Measurements from ENCODE around the gene CBX3. TPM values are rescaled to one million over a fixed set of nuclear protein-coding genes. Genes with fewer than 3 reads are reported as not detected.
"Not testable (repeated sequence)": the region's sequence is repeated elsewhere in the genome, so short reads cannot be mapped to it uniquely, and the experiment has no call there.

The CBX3 gene
- total RNA-seq, 4 donors from 2014 or later: 53.9 to 112 (median 68.6) TPM

- Histone ChIP-seq H3K9me3 (no peaks in the 10 kb centered on the region), H3K36me3 (peaks cover 0 to 4% (median 0%) of the 10 kb centered on the region in 3 donors), H3K27me3 (no peaks in the 10 kb centered on the region), H3K4me1 (no peaks in the 10 kb centered on the region), H3K27ac (no peak overlapping the region), H3K4me3 (no peak overlapping the region)
- no peak for DNase-seq
- TF ChIP-seq CTCF (IDR thresholded peaks at IDR 0.05): no peak
- TF ChIP-seq POLR2A (IDR thresholded peaks at IDR 0.05): no peak
Measured at GRCh38 chr7:26182283-26182682, 19.3 kb upstream of the CBX3 start.

GRCh38 chr7:26182706-26183105 is 18.8 kb upstream of the CBX3 start:
- no peak overlapping the region for H3K27ac ChIP-seq
- TF ChIP-seq POLR2A (IDR thresholded peaks at IDR 0.05): no peak
- no peaks in the 10 kb centered on the region for H3K27me3 ChIP-seq
- H3K9me3 ChIP-seq: no peaks in the 10 kb centered on the region
- H3K4me3 ChIP-seq: no peak overlapping the region
- peaks cover 0 to 4% (median 0%) of the 10 kb centered on the region in 3 donors for H3K36me3 ChIP-seq
- no peak for DNase-seq
- H3K4me1 ChIP-seq: no peaks in the 10 kb centered on the region

- Histone ChIP-seq H3K36me3 (peaks cover 0 to 10% (median 0%) of the 10 kb centered on the region in 3 donors), H3K27ac (no peak overlapping the region), H3K27me3 (no peaks in the 10 kb centered on the region), H3K4me1 (no peaks in the 10 kb centered on the region), H3K4me3 (no peak overlapping the region), H3K9me3 (no peaks in the 10 kb centered on the region)
- no peak for TF ChIP-seq POLR2A (IDR thresholded peaks at IDR 0.05)
- TF ChIP-seq CTCF (IDR thresholded peaks at IDR 0.05): no peak
- no peak for DNase-seq
Measured at GRCh38 chr7:26183545-26184280, 17.8 kb upstream of the CBX3 start.

- H3K4me3 ChIP-seq, H3K27me3 ChIP-seq, H3K27ac ChIP-seq, H3K9me3 ChIP-seq, DNase-seq, H3K4me1 ChIP-seq: not testable (repeated sequence)
- peaks cover 0 to 18% (median 0%) of the 10 kb centered on the region in 3 donors for H3K36me3 ChIP-seq
Measured at GRCh38 chr7:26184281-26185101, 17.1 kb upstream of the CBX3 start.

- no peaks in the 10 kb centered on the region for H3K9me3 ChIP-seq
- TF ChIP-seq CTCF (IDR thresholded peaks at IDR 0.05) (no peak), POLR2A (IDR thresholded peaks at IDR 0.05) (no peak)
- no peaks in the 10 kb centered on the region for H3K4me1 ChIP-seq
- no peak for DNase-seq
- peaks cover 0 to 26% (median 2%) of the 10 kb centered on the region in 3 donors for H3K36me3 ChIP-seq
- H3K27ac ChIP-seq: no peak overlapping the region
- H3K27me3 ChIP-seq: no peaks in the 10 kb centered on the region
- no peak overlapping the region for H3K4me3 ChIP-seq
Measured at GRCh38 chr7:26185131-26185843, 16.3 kb upstream of the CBX3 start.

GRCh38 chr7:26185844-26186180 is 15.7 kb upstream of the CBX3 start:
- no peak overlapping the region for H3K27ac ChIP-seq
- H3K9me3 ChIP-seq: no peaks in the 10 kb centered on the region
- no peak for DNase-seq
- no peak overlapping the region for H3K4me3 ChIP-seq
- H3K27me3 ChIP-seq: no peaks in the 10 kb centered on the region
- peaks cover 0 to 31% (median 7%) of the 10 kb centered on the region in 3 donors for H3K36me3 ChIP-seq
- H3K4me1 ChIP-seq: no peaks in the 10 kb centered on the region
- TF ChIP-seq POLR2A (IDR thresholded peaks at IDR 0.05) (no peak), CTCF (IDR thresholded peaks at IDR 0.05) (no peak)

Measured in Peyer's patch (tissue), 4 donors.